HCT116 (cell line): ENCODE data around the gene CXCR1. TPM values are rescaled to one million over a fixed set of nuclear protein-coding genes. Genes with fewer than 3 reads are reported as not detected.

Experiments
- ATAC-seq: fragments of 200-7000 bp; cut with Tn5 transposase; 2 replicates; pipeline ENCODE4 v1.9.1; 2020; ENCODE audit warnings: mild to moderate bottlenecking, moderate library complexity
- BruUV-seq: library from RNA; stranded (reverse); fragments of 400-500 nt; replicated peaks from 2 replicates; lab custom pipeline; 2021; lab: Mats Ljungman, UMichigan
- CTCF ChIA-PET: fragments of 300-600 bp; sonication (Branson Sonifier 250); formaldehyde crosslinking; loops from one replicate; lab custom pipeline; 2021; ENCODE audit warnings: antibody characterized with exemption; lab: Charles Lee
- POLR2A ChIA-PET: fragments of 300-600, 350-600 bp; sonication (Branson Sonifier 250); formaldehyde crosslinking; loops from one replicate; lab custom pipeline; 2021; ENCODE audit warnings: antibody characterized with exemption; lab: Charles Lee
- RAD21 ChIA-PET, 2 experiments: fragments of 300-600 bp; sonication (Branson Sonifier 250); formaldehyde crosslinking; loops; one replicate each; lab custom pipeline; 2023; ENCODE audit warnings: low total read pairs in 2 of 2; ENCODE audit not compliant: uncharacterized antibody in 2 of 2, unreplicated experiment in 2 of 2, low non-redundant PET in 1 of 2; lab: Charles Lee
- DNase-seq: peaks from one replicate; pipeline ENCODE4 v3.0.0-alpha.2; 2010; ENCODE audit warnings: low read depth, low spot score
- H2AFZ ChIP-seq: fragments of 200-600 bp; shearing (Covaris generic), sonication (generic); 2 replicates; pipeline ENCODE4 v1.6.1; 2017; ENCODE audit warnings: low read depth, mixed run types, mixed read lengths, antibody characterized with exemption, low read length; ENCODE audit not compliant: poor library complexity, severe bottlenecking
- H3K27ac ChIP-seq: 2 replicates; pipeline ENCODE4 v1.5.1; 2012; ENCODE audit warnings: low read depth, low read length
- H3K27me3 ChIP-seq: fragments of 200-600 bp; sonication (generic); 2 replicates; pipeline ENCODE4 v1.6.1; 2016; ENCODE audit warnings: mixed run types, low read length, mixed read lengths; ENCODE audit not compliant: insufficient read depth
- H3K36me3 ChIP-seq, 2 experiments: fragments of 200-500 bp in 1 of 2; fragments of 200-600 bp in 1 of 2; sonication (Bioruptor generic) in 1 of 2; sonication (generic) in 1 of 2; 2 replicates each; pipeline versions ENCODE4 v1.5.1 to v1.6.1; 2014 to 2016; ENCODE audit warnings: low read length in 2 of 2, inconsistent platforms in 1 of 2, mixed read lengths in 1 of 2, mixed run types in 1 of 2; ENCODE audit not compliant: insufficient read depth in 2 of 2, control insufficient read depth in 1 of 2
- H3K4me1 ChIP-seq, 2 experiments: fragments of 200-600 bp in 1 of 2; sonication (generic) in 1 of 2; 2 replicates each; pipeline versions ENCODE4 v1.5.1 to v1.6.1; 2012 to 2017; ENCODE audit warnings: low read length in 2 of 2, inconsistent platforms in 1 of 2, mild to moderate bottlenecking in 1 of 2, mixed read lengths in 1 of 2, mixed run types in 1 of 2, moderate library complexity in 1 of 2; ENCODE audit not compliant: insufficient read depth in 2 of 2, control insufficient read depth in 1 of 2
- H3K4me2 ChIP-seq: fragments of 200-600 bp; sonication (generic); 2 replicates; pipeline ENCODE4 v1.6.1; 2017; ENCODE audit warnings: mixed run types, low read length, mixed read lengths
- H3K4me3 ChIP-seq, 2 experiments: fragments of 200-600 bp in 1 of 2; sonication (generic) in 1 of 2; replicated peaks in 1 of 2; 2 replicates each; pipeline ENCODE4 v1.5.1; 2011 to 2016; ENCODE audit warnings: low read length in 2 of 2, control low read depth in 1 of 2, low read depth in 1 of 2, mild to moderate bottlenecking in 1 of 2, mixed read lengths in 1 of 2, mixed run types in 1 of 2
- H3K79me2 ChIP-seq: fragments of 200-600 bp; sonication (generic); 2 replicates; pipeline ENCODE4 v1.6.1; 2017; ENCODE audit warnings: mild to moderate bottlenecking, mixed run types, low read length, moderate library complexity, mixed read lengths; ENCODE audit not compliant: insufficient read depth
- H3K9ac ChIP-seq: fragments of 200-600 bp; sonication (generic); 2 replicates; pipeline ENCODE4 v1.6.1; 2016; ENCODE audit warnings: low read length, mixed read lengths
- H3K9me2 ChIP-seq: fragments of 200-600 bp; sonication (generic), shearing (Covaris generic); 2 replicates; pipeline ENCODE4 v1.6.1; 2017; ENCODE audit warnings: mixed run types, mild to moderate bottlenecking, moderate library complexity; ENCODE audit not compliant: insufficient read depth
- H3K9me3 ChIP-seq, 2 experiments: fragments of 200-500 bp in 1 of 2; fragments of 200-600 bp in 1 of 2; sonication (Bioruptor generic) in 1 of 2; sonication (generic) in 1 of 2; 2 replicates each; pipeline ENCODE4 v1.6.1; 2014 to 2017; ENCODE audit warnings: low read length in 2 of 2, mixed read lengths in 2 of 2, inconsistent platforms in 1 of 2, low read depth in 1 of 2, mild to moderate bottlenecking in 1 of 2, mixed run types in 1 of 2, moderate library complexity in 1 of 2; ENCODE audit not compliant: control insufficient read depth in 1 of 2, insufficient read depth in 1 of 2
- H4K20me1 ChIP-seq: fragments of 200-600 bp; sonication (generic), shearing (Covaris generic); 2 replicates; pipeline ENCODE4 v1.6.1; 2017; ENCODE audit warnings: mixed run types, mild to moderate bottlenecking, moderate library complexity; ENCODE audit not compliant: insufficient read depth
- ATF3 ChIP-seq: IDR thresholded peaks from 2 replicates; pipeline ENCODE4 v1.6.1; 2012
- CBX3 ChIP-seq: IDR thresholded peaks from 2 replicates; pipeline ENCODE4 v1.6.1; 2012; ENCODE audit warnings: low read depth
- EGR1 ChIP-seq: IDR thresholded peaks from 2 replicates; pipeline ENCODE4 v1.6.1; 2012; ENCODE audit warnings: low read depth
- ELF1 ChIP-seq: IDR thresholded peaks from 2 replicates; pipeline ENCODE4 v1.6.1; 2012; ENCODE audit warnings: low read depth, borderline replicate concordance
- EZH2 ChIP-seq: fragments of 200-600 bp; sonication (generic); IDR thresholded peaks from 2 replicates; pipeline ENCODE4 v1.6.1; 2017; ENCODE audit warnings: antibody characterized with exemption, mixed run types
- EZH2phosphoT487 ChIP-seq: fragments of 200-600 bp; IDR thresholded peaks from 2 replicates; pipeline ENCODE4 v1.6.1; 2018; ENCODE audit warnings: antibody characterized with exemption, borderline replicate concordance
- FOSL1 ChIP-seq: IDR thresholded peaks from 2 replicates; pipeline ENCODE4 v1.6.1; 2012; ENCODE audit warnings: low read depth
- MAX ChIP-seq: IDR thresholded peaks from 2 replicates; pipeline ENCODE4 v1.6.1; 2012
- POLR2AphosphoS5 ChIP-seq: IDR thresholded peaks from 2 replicates; pipeline ENCODE4 v1.6.1; 2011; ENCODE audit warnings: mild to moderate bottlenecking, low read depth, low read length, moderate library complexity
- SP1 ChIP-seq: IDR thresholded peaks from 2 replicates; pipeline ENCODE4 v1.6.1; 2012; ENCODE audit warnings: low read depth
- SRF ChIP-seq: IDR thresholded peaks from 2 replicates; pipeline ENCODE4 v1.6.1; 2012; ENCODE audit warnings: low read depth
- TCF7L2 ChIP-seq: IDR thresholded peaks from 2 replicates; pipeline ENCODE4 v1.7.0; 2011; ENCODE audit warnings: borderline replicate concordance, inconsistent platforms; ENCODE audit not compliant: insufficient read depth, insufficient read length; ENCODE audit errors: extremely low read depth
- YY1 ChIP-seq: IDR thresholded peaks from 2 replicates; pipeline ENCODE4 v1.6.1; 2011; ENCODE audit warnings: low read length, low read depth, moderate library complexity, mild to moderate bottlenecking; ENCODE audit not compliant: insufficient replicate concordance; ENCODE audit errors: extremely low read depth
- ZBTB33 ChIP-seq: IDR thresholded peaks from 2 replicates; pipeline ENCODE4 v1.6.1; 2011; ENCODE audit warnings: mild to moderate bottlenecking, low read length, moderate library complexity; ENCODE audit not compliant: insufficient replicate concordance; ENCODE audit errors: extremely low read depth
- ZNF274 ChIP-seq: fragments of 200-500 bp; sonication (Bioruptor generic); IDR thresholded peaks from 2 replicates; pipeline ENCODE4 v1.6.1; 2014; ENCODE audit warnings: mild to moderate bottlenecking, low read depth, low read length, inconsistent platforms
- intact Hi-C: fragments of 100-400 bp; cut with micrococcal nuclease; formaldehyde crosslinking; loops from 2 replicates; pipeline ENCODE4 v1.10.0; 2022
- total RNA-seq: library from RNA; stranded (reverse); gene quantifications from one replicate; pipeline ENCODE4 v1.2.1, GENCODE V29; 2021; ENCODE audit not compliant: unreplicated experiment

CXCR1 gene
- total RNA-seq, 1 experiment from 2014 or later = not detected

- peaks cover 0 to 4% of the 10 kb centered on the region in 2 experiments; a peak in 1 of 4 replicates for H3K4me1 ChIP-seq
- ChIA-PET CTCF (no interaction called here), POLR2A (no interaction called here), RAD21 (no interaction called here)
- no peak overlapping the region for H2AFZ ChIP-seq
- no peak for ATAC-seq
- H3K36me3 ChIP-seq = no peaks in the 10 kb centered on the region
- no peak for DNase-seq
- H3K9me3 ChIP-seq = no peaks in the 10 kb centered on the region
- H3K4me3 ChIP-seq = no peak overlapping the region
- no peak for TF ChIP-seq ATF3
- TF ChIP-seq EZH2phosphoT487 = no peak
- no peak for TF ChIP-seq POLR2AphosphoS5
- TF ChIP-seq SRF = no peak
- no peak for TF ChIP-seq EZH2
- no peak for TF ChIP-seq CBX3
- TF ChIP-seq FOSL1 = no peak
- TF ChIP-seq YY1 = no peak
- TF ChIP-seq MAX = no peak
- TF ChIP-seq ZBTB33 = no peak
- no peak for TF ChIP-seq TCF7L2
- no peak for TF ChIP-seq SP1
- TF ChIP-seq EGR1 = no peak
- TF ChIP-seq ZNF274 = no peak
- TF ChIP-seq ELF1 = no peak
- H3K9ac ChIP-seq = no peak overlapping the region
- intact Hi-C loops = no loop called here
- no peak overlapping the region for H3K4me2 ChIP-seq
- H3K9me2 ChIP-seq = no peaks in the 10 kb centered on the region; the same call in 1 of the 2 replicates
- H3K27ac ChIP-seq = no peak overlapping the region
- no TSS peak for BruUV-seq
- no peaks in the 10 kb centered on the region for H3K27me3 ChIP-seq
- no peaks in the 10 kb centered on the region for H4K20me1 ChIP-seq
- H3K79me2 ChIP-seq = no peaks in the 10 kb centered on the region
These were observed 26.2 kb upstream of the CXCR1 start for GRCh38 chr2:218192902-218193430.
